ENCODE results near the gene LRRC4C. TPM values are rescaled to one million over a fixed set of nuclear protein-coding genes. Genes with fewer than 3 reads are reported as not detected.

Gene LRRC4C
- total and polyA plus RNA-seq, 10 of the 15 experiments (the other 5 are each of a cell fraction or from before 2014, with no cell fraction given): 1.5 TPM; not detected in 9

DNA sequence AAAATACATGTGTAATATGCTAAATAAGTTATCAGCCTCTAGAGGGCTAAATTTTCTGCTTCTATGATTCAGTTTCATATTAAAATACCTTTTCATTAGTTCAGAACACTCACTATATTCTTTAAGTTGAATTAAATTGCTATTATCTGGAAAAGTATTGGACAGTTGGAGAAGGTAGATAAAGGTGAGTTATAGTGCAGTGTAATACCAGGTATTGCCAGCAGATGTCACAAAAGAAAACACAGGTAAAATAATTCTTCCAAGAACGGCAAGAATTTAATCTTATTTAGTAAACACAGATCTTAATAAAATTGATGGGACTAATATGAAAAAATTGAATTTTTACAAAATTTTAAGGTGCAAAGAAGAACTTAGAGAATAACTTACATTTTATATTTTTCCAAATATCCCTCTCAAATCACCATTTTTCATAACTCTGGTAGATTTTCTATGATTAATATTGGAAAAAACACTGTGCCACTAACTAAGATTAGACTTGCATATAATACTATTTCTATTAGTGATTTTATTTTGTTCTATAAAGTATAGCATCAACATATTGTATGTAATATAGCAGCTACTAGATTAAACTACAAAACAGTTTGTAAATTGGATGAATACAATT, 1.7 kb upstream of the LRRC4C start:
- Histone ChIP-seq H3K9me3 (replicated peaks; ENCODE audit: control insufficient read depth, insufficient read depth, low read length) (no peaks in the 10 kb centered on the region), H4K20me1 (ENCODE audit: control insufficient read depth, insufficient read depth) (no peaks in the 10 kb centered on the region), H3K79me2 (ENCODE audit: control insufficient read depth, insufficient read depth, low read length) (no peaks in the 10 kb centered on the region), H3K36me3 (ENCODE audit: control insufficient read depth in 2 of 2, insufficient read depth in 2 of 2, low read length in 1 of 2) (no peaks in the 10 kb centered on the region), H2AFZ (ENCODE audit: control insufficient read depth, low read depth, low read length) (no peak overlapping the region), H3K27ac (ENCODE audit: control insufficient read depth, insufficient read depth) (no peak overlapping the region), H3K4me1 (ENCODE audit: control insufficient read depth, insufficient read depth, low read length) (no peaks in the 10 kb centered on the region), H3K4me3 (no peak overlapping the region), H3K4me2 (ENCODE audit: control insufficient read depth, insufficient read depth) (no peak overlapping the region), H3K27me3 (replicated peaks in 1 of 2; ENCODE audit: control insufficient read depth in 2 of 2, insufficient read depth in 2 of 2, low read length in 1 of 2) (peaks cover 0 to 2% of the 10 kb centered on the region in 2 experiments; a peak in 1 of 4 replicates), H3K9ac (ENCODE audit: control insufficient read depth, insufficient read depth, low read length) (no peak overlapping the region)
- POLR2A ChIA-PET: no interaction called here
- RAD21 ChIA-PET (ENCODE audit: unreplicated experiment): interaction anchor here (1.6 to 2.0 kb wide), 3 partner anchors 151 to 1066 kb away, joined by 6 to 12 read pairs (median 10); no protein-coding TSS in a partner anchor
- TF ChIP-seq SMC3 (IDR thresholded peaks at IDR 0.05; ENCODE audit: borderline replicate concordance, low read length): peak; percentile 75; the same call in 1 of the 2 replicates
- TF ChIP-seq RBBP5 (conservative IDR thresholded peaks at IDR 0.05): no peak
- TF ChIP-seq MXI1 (IDR thresholded peaks at IDR 0.05; ENCODE audit: low read depth, low read length): no peak
- TF ChIP-seq, protein P1, sequence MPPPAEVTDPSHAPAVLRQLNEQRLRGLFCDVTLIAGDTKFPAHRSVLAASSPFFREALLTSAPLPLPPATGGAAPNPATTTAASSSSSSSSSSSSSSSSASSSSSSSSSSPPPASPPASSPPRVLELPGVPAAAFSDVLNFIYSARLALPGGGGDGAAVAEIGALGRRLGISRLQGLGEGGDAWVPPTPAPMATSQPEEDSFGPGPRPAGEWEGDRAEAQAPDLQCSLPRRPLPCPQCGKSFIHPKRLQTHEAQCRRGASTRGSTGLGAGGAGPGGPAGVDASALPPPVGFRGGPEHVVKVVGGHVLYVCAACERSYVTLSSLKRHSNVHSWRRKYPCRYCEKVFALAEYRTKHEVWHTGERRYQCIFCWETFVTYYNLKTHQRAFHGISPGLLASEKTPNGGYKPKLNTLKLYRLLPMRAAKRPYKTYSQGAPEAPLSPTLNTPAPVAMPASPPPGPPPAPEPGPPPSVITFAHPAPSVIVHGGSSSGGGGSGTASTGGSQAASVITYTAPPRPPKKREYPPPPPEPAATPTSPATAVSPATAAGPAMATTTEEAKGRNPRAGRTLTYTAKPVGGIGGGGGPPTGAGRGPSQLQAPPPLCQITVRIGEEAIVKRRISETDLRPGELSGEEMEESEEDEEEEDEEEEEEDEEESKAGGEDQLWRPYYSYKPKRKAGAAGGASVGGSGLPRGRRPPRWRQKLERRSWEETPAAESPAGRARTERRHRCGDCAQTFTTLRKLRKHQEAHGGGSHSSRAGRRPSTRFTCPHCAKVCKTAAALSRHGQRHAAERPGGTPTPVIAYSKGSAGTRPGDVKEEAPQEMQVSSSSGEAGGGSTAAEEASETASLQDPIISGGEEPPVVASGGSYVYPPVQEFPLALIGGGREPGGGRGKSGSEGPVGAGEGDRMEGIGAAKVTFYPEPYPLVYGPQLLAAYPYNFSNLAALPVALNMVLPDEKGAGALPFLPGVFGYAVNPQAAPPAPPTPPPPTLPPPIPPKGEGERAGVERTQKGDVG (CRISPR knock-in tag; IDR thresholded peaks at IDR 0.05): no peak
- TF ChIP-seq POLR2AphosphoS2 (IDR thresholded peaks at IDR 0.05; ENCODE audit: low read depth, low read length): no peak
- peak; percentile 47 for TF ChIP-seq RAD21 (IDR thresholded peaks at IDR 0.05; ENCODE audit: insufficient read depth, low read depth, low read length)
- TF ChIP-seq, protein P2, sequence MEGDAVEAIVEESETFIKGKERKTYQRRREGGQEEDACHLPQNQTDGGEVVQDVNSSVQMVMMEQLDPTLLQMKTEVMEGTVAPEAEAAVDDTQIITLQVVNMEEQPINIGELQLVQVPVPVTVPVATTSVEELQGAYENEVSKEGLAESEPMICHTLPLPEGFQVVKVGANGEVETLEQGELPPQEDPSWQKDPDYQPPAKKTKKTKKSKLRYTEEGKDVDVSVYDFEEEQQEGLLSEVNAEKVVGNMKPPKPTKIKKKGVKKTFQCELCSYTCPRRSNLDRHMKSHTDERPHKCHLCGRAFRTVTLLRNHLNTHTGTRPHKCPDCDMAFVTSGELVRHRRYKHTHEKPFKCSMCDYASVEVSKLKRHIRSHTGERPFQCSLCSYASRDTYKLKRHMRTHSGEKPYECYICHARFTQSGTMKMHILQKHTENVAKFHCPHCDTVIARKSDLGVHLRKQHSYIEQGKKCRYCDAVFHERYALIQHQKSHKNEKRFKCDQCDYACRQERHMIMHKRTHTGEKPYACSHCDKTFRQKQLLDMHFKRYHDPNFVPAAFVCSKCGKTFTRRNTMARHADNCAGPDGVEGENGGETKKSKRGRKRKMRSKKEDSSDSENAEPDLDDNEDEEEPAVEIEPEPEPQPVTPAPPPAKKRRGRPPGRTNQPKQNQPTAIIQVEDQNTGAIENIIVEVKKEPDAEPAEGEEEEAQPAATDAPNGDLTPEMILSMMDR (IDR thresholded peaks at IDR 0.05 in 2 of 3, conservative IDR thresholded peaks at IDR 0.05 in 1 of 3; ENCODE audit: control insufficient read depth in 2 of 3, extremely low read depth in 1 of 3, insufficient read depth in 1 of 3, low read depth in 3 of 3, low read length in 3 of 3): peak; percentile 47 to 62 (median 59)
- TF ChIP-seq HDAC2 (IDR thresholded peaks at IDR 0.05): no peak
- BruUV-seq (replicated peaks): no TSS peak
- no peak for DNase-seq (ENCODE audit: low read depth, low spot score)
- SMC1A ChIA-PET (ENCODE audit: uncharacterized antibody, unreplicated experiment): interaction anchor here (0.6 to 2.7 kb wide), 6 partner anchors 151 to 1919 kb away, joined by 3 to 15 read pairs (median 4); no protein-coding TSS in a partner anchor
- in situ Hi-C loops (cut with MboI) (loop anchor here (5.0 kb wide), 2 partner anchors 1066 to 1821 kb away; no protein-coding TSS in a partner anchor), intact Hi-C loops (cut with micrococcal nuclease; ENCODE audit: unreplicated experiment) (loop anchor here (1.0 to 5.0 kb wide), 3 partner anchors 151 to 1818 kb away; no protein-coding TSS in a partner anchor)
- WGBS (ENCODE audit: insufficient coverage, insufficient replicate concordance, low lambda C conversion rate, missing lambda C conversion rate): 0% methylated on average over 1 of the region's 1 CpG
- no peak for ATAC-seq
- no peak for FAIRE-seq
- CTCF ChIA-PET: interaction anchor here (0.6 to 2.8 kb wide), 20 partner anchors 9 to 1823 kb away, joined by 3 to 36 read pairs (median 5); no protein-coding TSS in a partner anchor
